Measurements from ENCODE around the gene CD99.

CD99 gene

DNA sequence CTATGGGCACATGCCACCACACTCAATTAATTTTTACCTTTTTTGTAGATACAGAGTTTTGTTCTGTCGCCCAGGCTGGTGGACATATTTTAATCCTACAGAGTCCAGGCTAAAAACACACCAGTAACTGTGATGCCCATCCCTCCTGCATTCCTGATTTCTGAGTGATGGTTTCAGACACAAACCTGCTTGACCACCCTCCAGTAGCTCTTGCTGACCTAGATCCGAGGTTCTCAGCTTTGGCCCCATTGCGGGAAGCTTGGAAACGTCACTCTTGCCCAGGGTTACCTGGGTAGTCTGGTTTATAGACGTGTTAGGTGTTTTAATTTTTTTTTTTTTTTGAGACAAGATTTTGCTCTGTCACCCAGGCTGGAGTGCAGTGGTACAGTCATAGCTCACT is 7.5 kb downstream of the CD99 start:
- DNase-seq (ENCODE audit: low read depth in 3 of 3), result no peak

DNA sequence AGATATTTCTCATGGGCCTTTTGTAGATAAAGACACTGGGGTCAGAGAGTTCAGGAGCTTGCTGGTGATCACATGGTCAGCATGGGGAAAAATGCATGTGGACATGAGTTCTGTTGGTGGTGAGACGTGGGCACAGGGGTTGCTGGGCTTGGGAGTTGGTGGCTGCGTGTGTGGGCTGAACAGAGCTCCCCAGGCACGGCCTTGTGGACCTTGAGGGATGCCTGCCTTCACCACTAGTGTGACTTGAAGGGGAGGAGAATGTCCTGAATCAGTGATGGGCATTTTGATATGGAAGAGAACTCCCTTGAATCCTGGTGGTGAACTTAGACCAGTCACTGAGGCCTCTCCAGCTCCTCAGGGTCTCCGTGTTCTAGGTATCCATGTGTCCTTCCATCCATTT is 8.9 kb downstream of the CD99 start:
- no peak for DNase-seq (ENCODE audit: low read depth in 3 of 3)

GRCh38 chrX:2700405-2701320 is 9.6 kb downstream of the CD99 start:
- no peak for DNase-seq (ENCODE audit: low read depth in 3 of 3)

DNA sequence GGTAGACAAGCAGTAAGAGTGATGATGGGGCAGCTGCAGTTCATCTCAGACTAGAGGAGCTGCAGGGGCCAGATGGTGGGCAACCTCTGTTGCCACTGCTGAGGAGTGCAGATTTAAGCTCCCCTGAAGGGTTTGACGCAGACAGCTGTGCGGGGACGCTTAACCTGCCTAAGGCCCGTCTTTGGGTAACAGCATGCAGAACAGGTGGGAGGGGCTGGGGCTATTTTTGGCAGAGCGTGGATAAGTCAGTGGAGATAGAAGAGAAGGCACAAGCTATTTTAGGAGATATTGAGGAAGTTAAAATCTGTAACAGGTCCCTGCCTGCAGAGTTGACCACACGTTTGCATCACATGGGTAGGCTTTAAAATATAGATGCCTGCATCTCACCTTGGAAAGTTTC is 10.5 kb downstream of the CD99 start:
- DNase-seq (ENCODE audit: low read depth in 3 of 3), result no peak

- DNase-seq (ENCODE audit: low read depth in 3 of 3), result no peak
Observed at GRCh38 chrX:2703991-2704369, 12.9 kb downstream of the CD99 start.

DNA sequence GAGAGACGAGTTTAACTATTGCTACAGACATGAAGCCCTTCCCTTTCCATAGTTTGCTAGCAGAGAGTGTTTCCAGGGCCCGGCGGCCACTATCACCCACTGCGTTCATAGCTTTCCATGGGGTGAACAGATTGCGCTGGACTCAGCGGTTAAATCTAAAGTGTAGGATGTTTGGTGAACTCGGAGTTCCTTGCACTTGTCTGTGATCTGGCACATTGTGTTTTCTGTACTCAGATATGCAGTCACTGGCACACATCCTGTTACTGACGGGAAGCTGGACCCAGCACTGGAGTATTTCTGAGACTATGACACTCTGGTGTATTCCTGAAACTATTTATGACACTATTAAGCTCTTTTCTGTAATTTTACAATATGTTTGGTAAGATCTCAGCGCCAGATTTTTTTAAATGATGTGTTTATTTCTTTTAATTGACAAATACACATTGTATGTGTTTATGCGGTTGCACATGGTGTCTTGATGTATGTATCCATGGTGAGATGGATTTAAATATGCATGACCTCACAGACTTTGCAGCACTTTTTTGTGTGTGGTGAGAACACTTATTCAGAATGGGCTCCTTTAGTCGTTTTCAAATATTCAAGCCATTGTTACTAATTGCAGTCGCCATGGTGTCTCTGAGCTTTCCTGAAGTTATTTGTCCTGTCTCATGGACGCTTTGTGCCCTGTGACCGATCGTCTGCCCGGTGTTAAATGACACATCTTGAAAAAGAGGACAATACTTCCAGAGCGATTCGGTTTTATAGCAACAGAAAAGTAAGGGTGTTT is 14.1 kb downstream of the CD99 start:
- no peak for DNase-seq (ENCODE audit: low read depth in 3 of 3)

GRCh38 chrX:2707334-2707760 is 16.3 kb downstream of the CD99 start:
- DNase-seq (ENCODE audit: low read depth in 3 of 3), result no peak

- no peak for DNase-seq (ENCODE audit: low read depth in 3 of 3)
Observed at GRCh38 chrX:2708021-2708420, 16.9 kb downstream of the CD99 start.

- no peak for DNase-seq (ENCODE audit: low read depth in 3 of 3)
Observed at GRCh38 chrX:2708592-2709188, 17.6 kb downstream of the CD99 start.

- DNase-seq (ENCODE audit: low read depth in 3 of 3), result no peak
Observed at GRCh38 chrX:2709556-2709955, 18.5 kb downstream of the CD99 start.

DNA sequence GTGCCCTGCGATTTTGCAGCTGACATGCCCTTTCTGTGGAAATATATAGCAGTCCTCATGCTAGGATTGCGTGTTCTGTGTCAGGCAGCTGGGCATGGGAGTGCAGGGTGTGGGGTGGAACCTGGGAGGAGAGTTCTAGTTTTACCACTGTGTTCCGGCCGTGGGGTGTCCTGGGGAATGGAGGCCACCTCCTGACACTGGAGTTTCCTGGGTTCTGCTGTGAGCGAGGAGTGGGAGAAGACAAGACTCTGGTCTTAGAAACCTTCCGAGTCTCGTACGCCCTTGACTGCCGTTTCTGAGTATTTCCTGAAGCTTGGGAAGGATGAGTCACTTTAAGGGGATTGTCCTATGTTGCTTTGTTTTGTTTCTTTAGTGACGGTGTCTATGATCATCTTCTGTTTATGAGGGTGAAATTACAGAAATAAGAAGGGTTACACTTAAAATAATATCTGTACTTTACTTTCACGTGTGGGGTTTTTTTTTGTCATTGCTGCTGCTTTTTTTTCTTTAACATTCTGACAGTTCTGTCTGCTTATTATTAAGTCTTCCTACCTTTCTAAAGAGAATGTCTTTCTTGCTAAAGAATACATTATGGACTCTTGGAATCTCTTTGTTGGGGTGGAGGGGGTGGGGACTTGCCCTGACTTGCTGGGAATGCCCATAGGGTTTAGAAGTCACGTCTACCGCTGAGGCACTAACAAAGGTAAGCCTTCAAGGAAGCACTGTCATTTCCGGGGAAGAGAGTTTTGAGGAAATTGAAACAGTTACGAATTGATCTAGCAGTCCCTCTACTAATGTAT is 19.1 kb downstream of the CD99 start:
- peak in 1 of 3 experiments; percentile 38 for DNase-seq (ENCODE audit: low read depth in 3 of 3)

- DNase-seq (ENCODE audit: low read depth in 3 of 3), result no peak
Observed at GRCh38 chrX:2711441-2711840, 20.3 kb downstream of the CD99 start.

DNA sequence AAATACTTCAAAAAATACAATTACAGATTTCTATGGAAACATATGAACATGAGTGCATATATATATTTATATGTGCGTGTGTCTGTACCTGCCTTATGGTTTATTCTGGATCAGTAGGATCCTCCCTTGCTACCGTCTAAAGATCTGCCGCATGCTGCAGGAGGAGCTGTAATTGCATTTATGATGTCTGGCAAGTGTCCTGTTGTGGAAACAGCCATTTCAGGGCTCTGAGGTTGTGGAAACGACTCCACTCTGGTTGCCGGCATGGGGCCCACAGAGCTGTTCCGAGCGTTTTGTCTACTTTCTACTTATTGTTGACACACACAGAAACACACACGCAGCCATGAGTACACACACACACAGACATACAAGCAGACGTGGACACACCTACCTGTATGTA is 21.3 kb downstream of the CD99 start:
- no peak for DNase-seq (ENCODE audit: low read depth in 3 of 3)

- no peak for DNase-seq (ENCODE audit: low read depth in 3 of 3)
Observed at GRCh38 chrX:2712890-2713840, 22.1 kb downstream of the CD99 start.

GRCh38 chrX:2714551-2714950 is 23.5 kb downstream of the CD99 start:
- no peak for DNase-seq (ENCODE audit: low read depth in 3 of 3)

DNA sequence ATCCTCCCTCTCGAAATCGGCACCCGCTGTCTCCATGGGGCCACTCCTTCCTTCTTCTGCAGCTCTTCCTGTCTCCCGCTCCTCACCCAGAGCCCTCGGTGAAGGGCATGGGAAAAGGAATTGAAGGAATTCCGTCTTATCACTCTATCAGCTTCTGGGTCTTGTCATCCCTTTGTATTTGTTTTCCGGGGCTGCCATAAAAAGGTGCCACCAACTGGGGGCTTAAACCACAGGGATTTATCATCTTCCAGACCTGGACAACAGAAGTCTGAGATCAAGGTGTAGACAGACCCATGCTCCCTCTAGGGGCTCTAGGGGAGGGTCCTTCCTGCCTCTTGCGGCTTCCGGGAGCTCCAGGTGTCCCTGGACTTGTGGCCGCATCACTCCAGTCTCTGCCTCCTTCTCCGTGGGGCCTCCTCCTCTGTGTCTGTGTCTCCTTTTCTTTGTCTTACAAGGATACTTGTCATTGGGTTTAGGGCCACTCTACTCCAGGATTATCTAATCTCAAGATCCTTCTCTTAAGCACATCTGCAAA is 24.0 kb downstream of the CD99 start:
- DNase-seq (ENCODE audit: low read depth in 3 of 3), result no peak

DNA sequence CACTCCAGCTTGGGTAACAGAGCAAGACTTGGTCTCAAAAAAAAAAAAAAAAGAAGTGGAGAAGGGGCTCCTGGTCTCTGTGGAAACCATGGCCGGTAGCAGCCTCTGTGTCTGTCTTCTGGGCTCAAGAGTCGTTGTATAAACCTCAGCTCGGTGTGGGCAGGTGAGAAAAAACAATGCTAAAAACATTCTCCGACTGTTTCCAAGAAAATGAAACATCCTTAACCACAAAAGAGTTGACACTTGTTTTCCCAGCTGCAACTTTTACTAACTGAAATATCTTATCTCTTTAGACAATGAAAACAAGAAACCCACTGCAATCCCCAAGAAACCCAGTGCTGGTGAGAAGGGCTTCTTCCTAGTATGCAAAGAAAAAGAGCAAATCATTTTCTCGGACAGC is 26.2 kb downstream of the CD99 start:
- no peak for DNase-seq (ENCODE audit: low read depth in 3 of 3)

DNA sequence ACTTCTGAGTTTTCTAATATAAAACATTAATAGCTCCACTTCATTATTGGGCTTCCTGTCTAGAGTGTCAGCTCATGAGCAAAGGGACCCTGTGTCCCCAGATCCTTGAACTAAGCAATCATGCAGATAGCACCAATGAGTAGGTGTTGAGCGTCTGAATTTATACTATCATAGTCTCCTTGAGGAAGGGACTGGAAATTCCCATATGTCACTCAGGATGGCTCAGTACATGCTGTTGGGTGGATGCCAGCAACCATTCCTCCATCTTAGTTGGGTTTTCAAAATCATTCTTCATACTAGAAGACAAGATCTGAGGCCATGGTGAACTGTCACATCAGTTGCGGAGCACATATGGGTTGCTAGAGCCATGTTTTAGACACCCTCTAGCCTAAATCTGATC is 27.7 kb downstream of the CD99 start:
- DNase-seq (ENCODE audit: low read depth in 3 of 3), result no peak

- no peak for DNase-seq (ENCODE audit: low read depth in 3 of 3)
Observed at GRCh38 chrX:2719774-2720447, 28.8 kb downstream of the CD99 start.

Measured in stimulated activated CD4-positive, alpha-beta T cell treated with anti-CD3 and anti-CD28 coated beads, TNF-alpha, amount 100 ng/mL, for 4 hours (primary cell).